GM21381 (cell line): Measurements from ENCODE around the gene TUBB2A.

Source experiments
- ATAC-seq: cut with Tn5 transposase; IDR thresholded peaks from one replicate; pipeline ENCODE4 v1.9.1; 2021; ENCODE audit warnings: mild to moderate bottlenecking, moderate library complexity; ENCODE audit not compliant: unreplicated experiment

Gene TUBB2A

GRCh38 chr6:3124667-3125066 is 32.7 kb downstream of the TUBB2A start:
- no peak for ATAC-seq

GRCh38 chr6:3122823-3123182 is 34.5 kb downstream of the TUBB2A start:
- no peak for ATAC-seq

- ATAC-seq = no peak
Measured at GRCh38 chr6:3120765-3121089, 36.6 kb downstream of the TUBB2A start.

- peak; percentile 23 for ATAC-seq
Measured at GRCh38 chr6:3119040-3119723, 38.2 kb downstream of the TUBB2A start.

GRCh38 chr6:3118353-3119039 is 38.8 kb downstream of the TUBB2A start, which contains the start of gene BPHL:
Gene BPHL (plus strand): TSS chr6:3118711. CDS start chr6:3118741, 30 bp downstream.
- peak; percentile 92 for ATAC-seq

GRCh38 chr6:3117912-3118352 is 39.4 kb downstream of the TUBB2A start:
- no peak for ATAC-seq

- ATAC-seq = no peak
Measured at GRCh38 chr6:3114377-3114776, 43.0 kb downstream of the TUBB2A start.

- no peak for ATAC-seq
Measured at GRCh38 chr6:3109761-3110160, 47.6 kb downstream of the TUBB2A start.

GRCh38 chr6:3108746-3109414 is 48.5 kb downstream of the TUBB2A start:
- no peak for ATAC-seq
